ENCODE results near the gene ABLIM2. TPM values are rescaled to one million over a fixed set of nuclear protein-coding genes. Genes with fewer than 3 reads are reported as not detected.

The ABLIM2 gene
- total and polyA plus RNA-seq, 2 of the 4 experiments (the other 2 are of a cell fraction) = under 0.01 to 0.10 TPM

DNA sequence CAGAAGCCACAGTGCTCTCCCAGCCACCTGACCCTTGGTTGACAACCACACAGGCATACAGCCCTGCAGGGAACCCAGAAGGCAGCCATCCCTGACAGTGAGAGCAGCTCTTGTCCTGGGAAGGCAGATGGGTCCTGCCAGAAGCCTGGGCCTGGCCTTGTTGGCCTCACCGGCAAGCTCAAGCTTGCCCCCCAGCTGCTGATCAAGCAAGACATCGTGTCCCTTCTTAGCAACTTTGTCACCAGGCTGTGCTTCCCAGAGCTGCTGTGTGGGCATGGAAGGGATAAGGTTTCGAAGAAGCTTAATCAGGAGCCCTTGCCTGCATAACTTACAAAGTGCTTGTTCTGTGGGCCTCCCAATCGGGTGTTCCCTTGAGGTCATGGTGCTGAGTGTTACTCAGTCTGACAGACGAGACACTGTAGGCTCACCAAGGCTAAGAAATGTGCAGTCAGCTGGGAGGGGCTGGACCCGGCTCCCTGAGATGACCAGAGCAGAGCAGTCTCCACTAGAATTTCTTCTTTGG lies 6.8 kb upstream of the ABLIM2 start:
- H4K8ac ChIP-seq (ENCODE audit: low read depth in 2 of 2, low read length in 2 of 2) = no peak overlapping the region
- H3K23ac ChIP-seq (ENCODE audit: low read depth, low read length) = no peak overlapping the region
- no peaks in the 10 kb centered on the region for H3K4me1 ChIP-seq (ENCODE audit: control insufficient read depth, insufficient read depth, low read length)
- peaks cover 11% of the 10 kb centered on the region for H3K9me3 ChIP-seq (ENCODE audit: control insufficient read depth, insufficient read depth, low read length)
- no peak for ATAC-seq (ENCODE audit: low read depth)
- H3K56ac ChIP-seq (ENCODE audit: extremely low read depth, insufficient read depth, low read length) = no peak overlapping the region
- no peak overlapping the region for H3K4ac ChIP-seq (ENCODE audit: low read depth, low read length)
- TF ChIP-seq MXI1 (IDR thresholded peaks at IDR 0.05; ENCODE audit: borderline replicate concordance, low read depth, low read length) = no peak
- TF ChIP-seq MAZ (IDR thresholded peaks at IDR 0.05; ENCODE audit: borderline replicate concordance, low read depth, low read length) = no peak
- TF ChIP-seq BHLHE40 (IDR thresholded peaks at IDR 0.05; ENCODE audit: low read depth, low read length) = no peak
- TF ChIP-seq, protein P1, sequence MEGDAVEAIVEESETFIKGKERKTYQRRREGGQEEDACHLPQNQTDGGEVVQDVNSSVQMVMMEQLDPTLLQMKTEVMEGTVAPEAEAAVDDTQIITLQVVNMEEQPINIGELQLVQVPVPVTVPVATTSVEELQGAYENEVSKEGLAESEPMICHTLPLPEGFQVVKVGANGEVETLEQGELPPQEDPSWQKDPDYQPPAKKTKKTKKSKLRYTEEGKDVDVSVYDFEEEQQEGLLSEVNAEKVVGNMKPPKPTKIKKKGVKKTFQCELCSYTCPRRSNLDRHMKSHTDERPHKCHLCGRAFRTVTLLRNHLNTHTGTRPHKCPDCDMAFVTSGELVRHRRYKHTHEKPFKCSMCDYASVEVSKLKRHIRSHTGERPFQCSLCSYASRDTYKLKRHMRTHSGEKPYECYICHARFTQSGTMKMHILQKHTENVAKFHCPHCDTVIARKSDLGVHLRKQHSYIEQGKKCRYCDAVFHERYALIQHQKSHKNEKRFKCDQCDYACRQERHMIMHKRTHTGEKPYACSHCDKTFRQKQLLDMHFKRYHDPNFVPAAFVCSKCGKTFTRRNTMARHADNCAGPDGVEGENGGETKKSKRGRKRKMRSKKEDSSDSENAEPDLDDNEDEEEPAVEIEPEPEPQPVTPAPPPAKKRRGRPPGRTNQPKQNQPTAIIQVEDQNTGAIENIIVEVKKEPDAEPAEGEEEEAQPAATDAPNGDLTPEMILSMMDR (conservative IDR thresholded peaks at IDR 0.05; ENCODE audit: low read depth, low read length) = no peak
- no peak for TF ChIP-seq RAD21 (IDR thresholded peaks at IDR 0.05; ENCODE audit: low read length)
- TF ChIP-seq, protein P2, sequence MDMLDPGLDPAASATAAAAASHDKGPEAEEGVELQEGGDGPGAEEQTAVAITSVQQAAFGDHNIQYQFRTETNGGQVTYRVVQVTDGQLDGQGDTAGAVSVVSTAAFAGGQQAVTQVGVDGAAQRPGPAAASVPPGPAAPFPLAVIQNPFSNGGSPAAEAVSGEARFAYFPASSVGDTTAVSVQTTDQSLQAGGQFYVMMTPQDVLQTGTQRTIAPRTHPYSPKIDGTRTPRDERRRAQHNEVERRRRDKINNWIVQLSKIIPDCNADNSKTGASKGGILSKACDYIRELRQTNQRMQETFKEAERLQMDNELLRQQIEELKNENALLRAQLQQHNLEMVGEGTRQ (IDR thresholded peaks at IDR 0.05; ENCODE audit: low read depth, low read length) = no peak
- TF ChIP-seq RCOR1 (IDR thresholded peaks at IDR 0.05; ENCODE audit: insufficient replicate concordance, low read length) = no peak
- no peak for TF ChIP-seq SMC3 (IDR thresholded peaks at IDR 0.05; ENCODE audit: low read depth, low read length)
- TF ChIP-seq MAFK (IDR thresholded peaks at IDR 0.05; ENCODE audit: low read depth, low read length) = no peak
- no peak for TF ChIP-seq CEBPB (IDR thresholded peaks at IDR 0.05; ENCODE audit: low read depth, low read length)
- no peak for TF ChIP-seq FOS (IDR thresholded peaks at IDR 0.05; ENCODE audit: low read depth, low read length)
- TF ChIP-seq RFX5 (IDR thresholded peaks at IDR 0.05; ENCODE audit: low read depth, low read length) = no peak
- TF ChIP-seq CHD1 (IDR thresholded peaks at IDR 0.05; ENCODE audit: low read depth, low read length) = no peak
- no peak for TF ChIP-seq NFE2L2 (IDR thresholded peaks at IDR 0.05; ENCODE audit: low read depth, low read length)
- TF ChIP-seq POLR2A (IDR thresholded peaks at IDR 0.05; ENCODE audit: low read depth, low read length) = no peak
- TF ChIP-seq, protein P3, sequence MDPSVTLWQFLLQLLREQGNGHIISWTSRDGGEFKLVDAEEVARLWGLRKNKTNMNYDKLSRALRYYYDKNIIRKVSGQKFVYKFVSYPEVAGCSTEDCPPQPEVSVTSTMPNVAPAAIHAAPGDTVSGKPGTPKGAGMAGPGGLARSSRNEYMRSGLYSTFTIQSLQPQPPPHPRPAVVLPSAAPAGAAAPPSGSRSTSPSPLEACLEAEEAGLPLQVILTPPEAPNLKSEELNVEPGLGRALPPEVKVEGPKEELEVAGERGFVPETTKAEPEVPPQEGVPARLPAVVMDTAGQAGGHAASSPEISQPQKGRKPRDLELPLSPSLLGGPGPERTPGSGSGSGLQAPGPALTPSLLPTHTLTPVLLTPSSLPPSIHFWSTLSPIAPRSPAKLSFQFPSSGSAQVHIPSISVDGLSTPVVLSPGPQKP (IDR thresholded peaks at IDR 0.05; ENCODE audit: borderline replicate concordance, low read depth, low read length) = no peak
- no peak overlapping the region for H2BK15ac ChIP-seq (ENCODE audit: low read depth, low read length)
- H3K9ac ChIP-seq (ENCODE audit: low read depth, low read length) = no peak overlapping the region
- no peak for DNase-seq
- H3K79me1 ChIP-seq (ENCODE audit: low read depth in 1 of 2, low read length in 2 of 2) = no peaks in the 10 kb centered on the region
- dilution Hi-C loops (cut with HindIII; ENCODE audit: low sequenced_read_pairs, unreplicated experiment) (no loop called here), in situ Hi-C loops (cut with MboI; ENCODE audit: low sequenced_read_pairs) (no loop called here), intact Hi-C loops (cut with micrococcal nuclease) (no loop called here)
- H3K4me2 ChIP-seq (ENCODE audit: low read depth, low read length) = no peak overlapping the region
- no peak overlapping the region for H3K14ac ChIP-seq (replicated peaks; ENCODE audit: low read depth, low read length)
- H3K27ac ChIP-seq (ENCODE audit: insufficient read depth, low read length) = no peak overlapping the region
- H4K91ac ChIP-seq (ENCODE audit: insufficient read depth, low read depth, low read length) = no peak overlapping the region
- no peaks in the 10 kb centered on the region for H3K9me1 ChIP-seq (ENCODE audit: insufficient read depth, low read length)
- H2BK120ac ChIP-seq (ENCODE audit: low read depth, low read length) = no peak overlapping the region
- H2BK5ac ChIP-seq (ENCODE audit: low read depth, low read length, poor library complexity, severe bottlenecking) = no peak overlapping the region
- 20% methylated on average over 1 of the region's 6 CpGs; no CpG with 5 or more reads in 1 of the 2 experiments for WGBS, 2 experiments (ENCODE audit: extremely low coverage in 2 of 2, insufficient read length in 1 of 2)
- ChIA-PET CTCF (no interaction called here), POLR2A (ENCODE audit: unreplicated experiment) (no interaction called here)
- H2AK9ac ChIP-seq (replicated peaks; ENCODE audit: low read depth, low read length, poor library complexity) = no peak overlapping the region
- no peak overlapping the region for H4K5ac ChIP-seq (ENCODE audit: low read depth, low read length)
- no peak overlapping the region for H3K18ac ChIP-seq (ENCODE audit: low read depth, low read length)
- no peak overlapping the region for H2BK20ac ChIP-seq (ENCODE audit: low read depth, low read length)
- no peaks in the 10 kb centered on the region for H3K36me3 ChIP-seq (ENCODE audit: control insufficient read depth, insufficient read depth, low read length)
- no peak overlapping the region for H2AFZ ChIP-seq (replicated peaks; ENCODE audit: low read length, poor library complexity)
- H4K20me1 ChIP-seq (ENCODE audit: insufficient read depth, low read length) = no peaks in the 10 kb centered on the region
- H2AK5ac ChIP-seq (ENCODE audit: low read depth, low read length) = no peak overlapping the region
- no TSS peak for BruUV-seq (replicated peaks)
- H3K4me3 ChIP-seq (ENCODE audit: insufficient read depth, low read depth, low read length) = no peak overlapping the region
- peaks cover 45% of the 10 kb centered on the region for H3K27me3 ChIP-seq (ENCODE audit: control insufficient read depth, insufficient read depth, low read length)
